ENCODE results near the gene LIN28B.
A peak's percentile ranks its signal among the peaks of the same experiment; 100 is the strongest.
"Not testable (repeated sequence)": the region's sequence is repeated elsewhere in the genome, so short reads cannot be mapped to it uniquely, and the experiment has no call there.

Gene LIN28B

GRCh38 chr6:105013459-105013858, 56.6 kb downstream of the LIN28B start:
- DNase-seq (ENCODE audit: low spot score): not testable (repeated sequence)

- no peak for DNase-seq (ENCODE audit: low spot score)
Measured at GRCh38 chr6:105014448-105014847, 57.5 kb downstream of the LIN28B start.

GRCh38 chr6:105014954-105015353, 58.0 kb downstream of the LIN28B start:
- no peak for DNase-seq (ENCODE audit: low spot score)

GRCh38 chr6:105015482-105015881, 58.6 kb downstream of the LIN28B start:
- no peak for DNase-seq (ENCODE audit: low spot score)

GRCh38 chr6:105019285-105019684, 62.4 kb downstream of the LIN28B start:
- DNase-seq (ENCODE audit: low spot score): no peak

- DNase-seq (ENCODE audit: low spot score): no peak
Measured at GRCh38 chr6:105021399-105021798, 64.5 kb downstream of the LIN28B start.

GRCh38 chr6:105022416-105022815, 65.5 kb downstream of the LIN28B start:
- DNase-seq (ENCODE audit: low spot score): no peak

- DNase-seq (ENCODE audit: low spot score): no peak
Measured at GRCh38 chr6:105024803-105025202, 67.9 kb downstream of the LIN28B start.

- no peak for DNase-seq (ENCODE audit: low spot score)
Measured at GRCh38 chr6:105028898-105029297, 72.0 kb downstream of the LIN28B start.

- no peak for DNase-seq (ENCODE audit: low spot score)
Measured at GRCh38 chr6:105029581-105029980, 72.7 kb downstream of the LIN28B start.

- DNase-seq (ENCODE audit: low spot score): no peak
Measured at GRCh38 chr6:105034470-105034869, 77.6 kb downstream of the LIN28B start.

- DNase-seq (ENCODE audit: low spot score): no peak
Measured at GRCh38 chr6:105035299-105035698, 78.4 kb downstream of the LIN28B start.

GRCh38 chr6:105036351-105036750, 79.4 kb downstream of the LIN28B start:
- no peak for DNase-seq (ENCODE audit: low spot score)

GRCh38 chr6:105038259-105038658, 81.4 kb downstream of the LIN28B start:
- peak; percentile 51 for DNase-seq (ENCODE audit: low spot score)

GRCh38 chr6:105041880-105042279, 85.0 kb downstream of the LIN28B start:
- no peak for DNase-seq (ENCODE audit: low spot score)

GRCh38 chr6:105042648-105043047, 85.7 kb downstream of the LIN28B start:
- no peak for DNase-seq (ENCODE audit: low spot score)

GRCh38 chr6:105043979-105044378, 87.1 kb downstream of the LIN28B start:
- no peak for DNase-seq (ENCODE audit: low spot score)

- no peak for DNase-seq (ENCODE audit: low spot score)
Measured at GRCh38 chr6:105045526-105045925, 88.6 kb downstream of the LIN28B start.

GRCh38 chr6:105051941-105052471, 95.1 kb downstream of the LIN28B start:
- DNase-seq (ENCODE audit: low spot score): no peak

GRCh38 chr6:105056646-105057045, 99.7 kb downstream of the LIN28B start:
- no peak for DNase-seq (ENCODE audit: low spot score)

- no peak for DNase-seq (ENCODE audit: low spot score)
Measured at GRCh38 chr6:105057160-105057559, 100.3 kb downstream of the LIN28B start.

GRCh38 chr6:105058316-105058715, 101.4 kb downstream of the LIN28B start:
- no peak for DNase-seq (ENCODE audit: low spot score)

- DNase-seq (ENCODE audit: low spot score): no peak
Measured at GRCh38 chr6:105058846-105059245, 101.9 kb downstream of the LIN28B start.

GRCh38 chr6:105066233-105066632, 109.3 kb downstream of the LIN28B start:
- no peak for DNase-seq (ENCODE audit: low spot score)

GRCh38 chr6:105066836-105067235, 109.9 kb downstream of the LIN28B start:
- no peak for DNase-seq (ENCODE audit: low spot score)

Measured in ecto neural progenitor cell (in vitro differentiated cells).